IPS-18c (cell line): ENCODE data around the gene MAPK12.

Experiments
- H3K4me3 ChIP-seq: 2 replicates; pipeline ENCODE4 v1.7.0; 2013; ENCODE audit warnings: low read depth, mild to moderate bottlenecking, low read length, moderate library complexity; ENCODE audit not compliant: insufficient read depth
- H3K9me3 ChIP-seq: one replicate; pipeline ENCODE4 v1.6.1; 2013; ENCODE audit warnings: mild to moderate bottlenecking, low read length, moderate library complexity; ENCODE audit not compliant: control insufficient read depth, insufficient read depth

Gene MAPK12

DNA sequence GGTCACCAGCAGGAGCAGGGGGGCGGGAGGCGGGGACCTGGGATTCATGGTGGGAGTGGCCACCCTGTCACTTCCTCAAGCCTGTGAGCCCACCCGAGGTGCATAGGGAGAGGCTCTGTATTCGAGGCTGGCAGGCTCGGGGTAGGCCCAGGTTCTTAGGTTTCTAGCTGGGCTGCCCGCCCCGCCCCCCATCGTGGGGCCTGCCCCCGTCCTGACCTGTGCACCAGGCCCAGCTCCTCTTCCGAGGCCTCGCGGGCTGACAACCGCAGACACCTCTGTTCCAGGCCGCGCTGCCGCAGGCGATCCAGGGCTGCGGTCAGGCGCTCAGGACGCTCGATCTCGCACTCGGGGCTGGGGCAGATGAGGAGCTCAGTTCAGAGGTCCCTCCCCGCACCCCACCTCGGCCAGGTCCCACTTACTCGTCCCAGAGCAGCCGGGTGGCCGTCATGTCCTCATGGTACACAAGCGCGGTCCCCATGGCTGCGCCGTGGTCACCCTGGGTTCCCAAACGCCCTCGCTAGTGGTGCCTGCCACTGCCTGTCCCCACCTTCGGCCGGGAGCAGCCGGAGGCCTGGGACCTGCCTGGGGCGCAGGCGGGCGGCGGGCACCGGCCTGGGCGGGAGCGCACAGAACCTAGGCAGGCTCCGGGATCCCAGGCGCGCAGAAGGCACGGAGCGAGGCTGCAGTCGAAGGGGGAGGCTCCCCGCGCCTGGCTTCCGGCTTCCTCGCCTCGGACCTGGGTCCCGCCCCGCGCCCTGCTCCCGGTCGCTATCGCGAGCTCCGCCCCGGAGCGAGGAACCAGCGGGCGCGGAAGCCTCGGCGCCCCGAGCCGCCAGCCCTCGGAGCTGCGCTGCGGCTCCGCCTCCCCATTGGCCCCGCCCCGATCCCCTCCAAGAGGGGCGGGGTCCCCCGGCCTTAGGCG is 10.7 kb downstream of the MAPK12 start, which contains the start of gene HDAC10:
Gene HDAC10 (minus strand): TSS at position 711 of the 922 bp plus-strand sequence. CDS start 233 bp downstream, at position 478.
- Histone ChIP-seq H3K9me3 (no peaks in the 10 kb centered on the region), H3K4me3 (peak within 1 kb of the TSS; percentile 87)

DNA sequence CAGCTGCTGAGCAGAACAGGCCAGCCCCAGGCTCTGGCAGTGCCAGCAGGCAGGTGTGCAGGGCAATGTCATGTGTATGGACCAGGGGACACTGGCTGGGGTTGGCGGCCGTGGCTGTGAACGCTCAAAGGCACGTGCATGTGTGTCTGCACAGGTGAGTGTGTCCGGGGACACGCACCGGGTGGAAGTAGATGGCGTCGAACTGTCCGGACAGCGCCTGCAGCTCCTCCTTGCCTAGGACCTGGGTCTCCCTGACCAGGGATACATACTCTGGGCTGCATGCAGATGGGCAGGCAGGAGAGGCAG is 11.3 kb downstream of the MAPK12 start:
- Histone ChIP-seq H3K9me3 (no peaks in the 10 kb centered on the region), H3K4me3 (peak overlapping the region; percentile 87; the same call in 1 of the 2 replicates)

- Histone ChIP-seq H3K4me3 (no peak overlapping the region), H3K9me3 (no peaks in the 10 kb centered on the region)
Observed at GRCh38 chr22:50249341-50250248, 11.9 kb downstream of the MAPK12 start.

- H3K9me3 ChIP-seq, result no peaks in the 10 kb centered on the region
- H3K4me3 ChIP-seq, result no peak overlapping the region
Observed at GRCh38 chr22:50248196-50249081, 13.0 kb downstream of the MAPK12 start.

- Histone ChIP-seq H3K4me3 (no peak overlapping the region; the same call in 1 of the 2 replicates), H3K9me3 (no peaks in the 10 kb centered on the region)
Observed at GRCh38 chr22:50247748-50248147, 13.7 kb downstream of the MAPK12 start.

DNA sequence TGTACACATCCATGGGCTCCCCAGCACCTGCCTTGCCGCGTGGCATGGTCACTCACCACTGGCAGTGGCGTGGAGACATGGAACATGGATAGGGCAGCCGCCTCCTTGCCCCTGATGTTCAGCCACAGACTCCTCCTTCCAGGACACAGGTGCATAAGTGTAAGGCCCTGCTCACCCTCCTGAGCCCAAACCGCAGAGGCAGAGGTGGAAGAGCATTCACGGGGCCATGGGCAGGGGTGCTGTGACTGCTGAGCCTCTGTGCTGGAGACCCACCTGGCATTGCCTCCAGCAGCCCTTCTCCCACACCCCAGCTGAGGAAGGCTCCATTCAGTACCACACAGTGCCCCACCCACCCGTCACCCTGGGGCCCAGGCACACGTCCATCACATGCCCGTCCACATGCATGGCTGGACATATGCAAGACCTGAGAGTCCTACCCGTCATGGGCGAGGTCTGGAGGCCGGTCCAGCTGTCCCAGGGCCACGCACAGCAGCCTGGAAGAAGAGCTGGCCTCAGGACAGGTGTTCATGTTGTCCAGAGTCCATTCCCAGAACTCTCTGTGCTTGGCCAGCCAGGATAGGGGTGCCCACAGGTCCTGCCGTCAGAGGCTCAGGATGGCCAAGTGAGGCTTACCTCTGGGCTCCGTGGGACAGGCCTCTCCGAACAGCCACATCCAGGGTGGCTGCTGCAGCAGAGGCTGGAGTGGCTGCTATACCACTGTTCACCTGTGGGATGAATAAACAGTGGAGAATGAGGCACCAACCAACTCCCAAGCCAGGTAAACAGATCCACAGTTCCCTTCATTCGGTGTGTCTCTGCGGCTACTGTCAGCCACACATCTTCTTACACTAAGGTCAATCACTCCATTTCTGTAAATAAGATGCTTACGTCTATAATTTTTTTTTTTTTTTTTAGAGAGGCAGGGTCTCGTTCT is 15.0 kb downstream of the MAPK12 start:
- H3K9me3 ChIP-seq, result no peaks in the 10 kb centered on the region
- H3K4me3 ChIP-seq, result peak overlapping the region; percentile 98; the same call in 1 of the 2 replicates

GRCh38 chr22:50245214-50246072 is 16.0 kb downstream of the MAPK12 start:
- Histone ChIP-seq H3K4me3 (peak overlapping the region; percentile 98), H3K9me3 (no peaks in the 10 kb centered on the region)

- H3K4me3 ChIP-seq, result peak within 1 kb of the TSS; percentile 98
- no peaks in the 10 kb centered on the region for H3K9me3 ChIP-seq
Observed at GRCh38 chr22:50244420-50245213, 16.9 kb downstream of the MAPK12 start, which contains the start of gene TUBGCP6. TUBGCP6 (minus strand) TSS chr22:50245023; CDS start chr22:50244459, 564 bp downstream.

GRCh38 chr22:50243685-50244419 is 17.6 kb downstream of the MAPK12 start:
- Histone ChIP-seq H3K4me3 (peak overlapping the region; percentile 98), H3K9me3 (no peaks in the 10 kb centered on the region)

DNA sequence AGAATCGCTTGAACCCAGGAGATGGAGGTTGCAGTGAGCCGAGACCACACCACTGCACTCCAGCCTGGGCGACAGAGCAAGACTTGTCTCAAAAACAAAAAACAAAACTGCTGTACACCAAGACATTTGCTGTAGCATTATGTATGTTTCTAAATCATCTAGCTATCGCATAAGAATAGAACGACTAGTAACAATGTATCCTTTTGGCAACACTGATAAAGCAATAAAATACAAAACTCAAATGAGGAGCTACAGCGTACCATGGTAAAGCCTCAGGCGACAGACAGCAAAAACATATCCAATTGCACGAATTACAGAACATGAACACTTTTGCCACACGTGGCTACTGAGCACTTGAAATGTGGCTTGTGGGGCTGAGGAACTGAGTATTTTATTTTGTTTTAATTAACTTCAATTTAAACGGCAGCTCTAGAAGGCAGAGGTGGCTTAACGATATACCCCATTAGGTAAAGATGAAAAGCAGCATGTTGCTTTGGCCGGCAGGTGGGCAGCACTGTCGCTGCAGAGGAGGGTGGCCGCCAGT is 19.0 kb downstream of the MAPK12 start:
- Histone ChIP-seq H3K9me3 (no peaks in the 10 kb centered on the region), H3K4me3 (no peak overlapping the region)

DNA sequence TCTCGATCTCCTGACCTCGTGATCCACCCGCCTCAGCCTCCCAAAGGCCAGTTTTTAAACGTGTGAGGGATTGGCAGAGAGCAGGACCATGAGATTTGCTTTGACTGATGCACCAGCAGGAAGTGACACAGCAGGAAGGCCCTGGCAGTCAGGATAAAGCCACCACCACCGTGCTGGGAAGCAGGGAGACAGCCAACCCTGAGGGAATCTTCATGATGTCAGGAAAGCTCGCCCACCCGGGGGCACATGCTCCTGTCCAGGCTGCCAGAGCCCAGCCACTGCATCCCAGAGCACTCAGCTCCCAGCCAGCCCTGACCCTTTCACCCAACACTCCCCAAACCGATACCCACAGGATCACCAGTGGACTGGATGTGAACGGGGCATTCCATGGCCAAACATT is 22.7 kb downstream of the MAPK12 start:
- Histone ChIP-seq H3K9me3 (no peaks in the 10 kb centered on the region), H3K4me3 (no peak overlapping the region)

DNA sequence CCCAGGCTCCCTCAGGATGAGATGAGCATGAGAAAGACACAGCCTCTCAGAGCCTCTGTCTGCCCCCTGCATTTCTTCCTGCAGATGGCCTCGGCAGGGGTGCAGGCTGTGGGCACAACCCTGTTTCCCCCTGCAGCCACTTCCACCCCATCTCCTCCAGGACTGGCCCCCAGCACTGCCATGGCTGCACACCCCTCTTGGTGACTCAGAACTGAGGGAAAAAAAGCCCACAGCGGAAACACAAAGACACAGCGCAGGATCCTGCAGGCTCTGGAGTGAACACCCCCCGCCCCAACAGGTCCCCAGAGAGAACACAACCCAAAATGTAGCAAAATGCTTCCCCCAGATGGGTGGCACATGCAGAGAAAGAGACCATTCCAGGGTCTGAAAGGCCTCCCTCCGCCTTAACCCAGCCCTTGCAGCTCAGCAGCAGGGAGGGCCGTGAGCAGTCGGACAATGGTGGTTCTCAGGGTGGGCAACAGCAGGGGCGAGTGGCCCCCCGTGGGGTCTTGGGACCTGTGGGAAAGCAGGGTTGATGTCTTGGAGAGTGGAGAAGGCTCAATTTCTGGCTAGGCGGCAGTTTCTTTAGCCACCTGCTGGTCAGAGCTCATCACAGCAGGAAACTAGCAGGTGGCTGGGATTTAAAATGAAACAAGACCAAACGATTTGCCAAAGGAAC is 24.6 kb downstream of the MAPK12 start:
- no peaks in the 10 kb centered on the region for H3K9me3 ChIP-seq
- no peak overlapping the region for H3K4me3 ChIP-seq

GRCh38 chr22:50233223-50233622 is 28.3 kb downstream of the MAPK12 start:
- no peak overlapping the region for H3K4me3 ChIP-seq

More at GRCh38 chr22:50233223-50233622, 28.3 kb downstream of the MAPK12 start:
- H3K9me3 ChIP-seq, result no peaks in the 10 kb centered on the region
